Tibial nerve (tissue), 3 donors: ENCODE measurements around the gene TSPAN17.
"Not testable (repeated sequence)": the region's sequence is repeated elsewhere in the genome, so short reads cannot be mapped to it uniquely, and the experiment has no call there.

ENCODE experiments used
- CTCF ChIP-seq, 5 experiments: fragments of 200-600 bp in 3 of 5; fragments of 450-650 bp in 2 of 5; sonication (generic) in 3 of 5; IDR thresholded peaks; one replicate each; pipeline ENCODE4 v1.5.1; 2016 to 2019; ENCODE audit warnings: antibody characterized with exemption in 5 of 5, mild to moderate bottlenecking in 3 of 5, moderate library complexity in 2 of 5
- POLR2A ChIP-seq, 2 donors: fragments of 450-650 bp; IDR thresholded peaks; one replicate each; pipeline ENCODE4 v1.6.1; 2017; ENCODE audit warnings: antibody characterized with exemption in 2 of 2, mild to moderate bottlenecking in 2 of 2, moderate library complexity in 2 of 2

- not testable (repeated sequence) for TF ChIP-seq CTCF, POLR2A (IDR thresholded peaks at IDR 0.05)
Measured at GRCh38 chr5:176599749-176600430, 47.4 kb upstream of the TSPAN17 start.
